NCI-H748 (cell line): ENCODE measurements around the gene C19orf44.

ENCODE experiments used
- DNase-seq: peaks from one replicate; lab custom pipeline; 2025; ENCODE audit not compliant: unreplicated experiment; lab: John Stamatoyannopoulos, UW

The C19orf44 gene

DNA sequence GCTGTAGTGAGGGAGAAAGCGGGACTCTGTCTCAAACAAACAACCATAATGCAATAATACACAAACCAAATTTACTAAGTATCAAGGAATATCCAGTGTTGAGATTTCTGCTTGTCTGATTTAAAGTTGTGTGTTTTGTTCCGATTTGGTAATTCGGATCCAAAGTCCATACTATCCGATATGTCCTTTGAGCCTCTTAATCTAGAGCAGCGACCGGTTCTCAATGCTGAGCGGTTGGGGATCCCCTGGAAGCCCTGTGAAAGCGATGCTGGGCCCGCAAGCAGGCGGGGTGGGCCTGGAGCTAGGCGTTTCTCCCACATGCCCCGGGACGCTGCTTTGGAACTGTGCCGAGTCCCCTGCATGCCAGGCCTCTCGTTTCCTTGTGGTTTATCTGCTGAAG lies 20.2 kb downstream of the C19orf44 start:
- no peak for DNase-seq

- DNase-seq, result no peak
Measured at GRCh38 chr19:16516923-16517610, 20.9 kb downstream of the C19orf44 start.

GRCh38 chr19:16518061-16518460 lies 21.9 kb downstream of the C19orf44 start:
- DNase-seq, result no peak

GRCh38 chr19:16518483-16519229 lies 22.5 kb downstream of the C19orf44 start:
- DNase-seq, result no peak

DNA sequence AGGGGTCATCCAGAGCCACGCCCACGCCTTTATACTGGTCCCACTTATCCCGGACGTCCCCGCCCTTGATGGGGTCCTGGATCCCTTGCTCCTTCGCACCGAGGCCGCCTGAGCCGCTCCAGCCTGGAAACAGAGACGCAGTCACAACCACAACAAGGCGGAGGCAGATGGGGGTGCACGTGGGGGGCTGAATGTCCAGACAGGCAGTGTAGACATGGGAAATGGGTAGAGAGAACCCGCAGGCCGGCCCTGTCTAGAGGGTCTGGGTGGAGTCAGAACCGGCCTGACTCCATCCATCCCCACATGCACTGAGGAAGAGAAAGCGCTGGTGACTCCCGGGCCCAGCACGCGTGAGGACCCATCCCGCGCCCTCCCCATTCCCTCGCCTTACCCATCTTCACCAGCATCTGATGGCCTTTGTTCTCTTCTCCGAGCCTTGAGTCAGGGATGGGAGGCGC lies 23.1 kb downstream of the C19orf44 start:
- no peak for DNase-seq

- DNase-seq, result no peak
Measured at GRCh38 chr19:16520074-16520973, 24.1 kb downstream of the C19orf44 start.

GRCh38 chr19:16520986-16521624 lies 24.9 kb downstream of the C19orf44 start:
- no peak for DNase-seq

DNA sequence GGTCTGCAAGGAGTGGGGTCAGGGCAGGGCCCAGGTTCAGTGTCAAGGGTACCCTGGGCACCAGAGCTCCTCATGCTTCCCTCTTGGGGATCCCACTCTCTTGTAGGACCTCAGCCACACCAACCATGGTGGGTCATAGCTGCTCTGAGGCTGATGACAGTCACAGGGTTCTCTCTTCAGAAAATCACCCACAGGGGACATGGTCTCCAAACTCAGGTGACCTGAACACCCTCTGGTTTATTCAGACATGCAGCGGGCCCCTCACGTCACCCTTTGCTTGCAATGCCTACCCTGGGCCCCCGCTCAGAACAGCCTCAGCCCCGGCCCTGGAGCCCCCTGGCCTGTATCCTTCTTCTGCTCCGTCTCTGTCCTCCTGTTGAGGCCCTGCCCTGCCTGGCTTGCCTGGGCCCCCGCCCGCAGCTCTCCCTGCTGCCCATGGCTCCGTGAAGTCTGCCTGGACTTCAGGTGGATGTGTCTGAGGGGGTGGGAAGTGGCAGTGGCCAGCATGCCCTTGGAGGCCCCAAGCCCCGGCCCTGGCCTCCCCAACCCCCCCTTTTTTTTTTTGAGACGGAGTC lies 25.6 kb downstream of the C19orf44 start:
- no peak for DNase-seq

DNA sequence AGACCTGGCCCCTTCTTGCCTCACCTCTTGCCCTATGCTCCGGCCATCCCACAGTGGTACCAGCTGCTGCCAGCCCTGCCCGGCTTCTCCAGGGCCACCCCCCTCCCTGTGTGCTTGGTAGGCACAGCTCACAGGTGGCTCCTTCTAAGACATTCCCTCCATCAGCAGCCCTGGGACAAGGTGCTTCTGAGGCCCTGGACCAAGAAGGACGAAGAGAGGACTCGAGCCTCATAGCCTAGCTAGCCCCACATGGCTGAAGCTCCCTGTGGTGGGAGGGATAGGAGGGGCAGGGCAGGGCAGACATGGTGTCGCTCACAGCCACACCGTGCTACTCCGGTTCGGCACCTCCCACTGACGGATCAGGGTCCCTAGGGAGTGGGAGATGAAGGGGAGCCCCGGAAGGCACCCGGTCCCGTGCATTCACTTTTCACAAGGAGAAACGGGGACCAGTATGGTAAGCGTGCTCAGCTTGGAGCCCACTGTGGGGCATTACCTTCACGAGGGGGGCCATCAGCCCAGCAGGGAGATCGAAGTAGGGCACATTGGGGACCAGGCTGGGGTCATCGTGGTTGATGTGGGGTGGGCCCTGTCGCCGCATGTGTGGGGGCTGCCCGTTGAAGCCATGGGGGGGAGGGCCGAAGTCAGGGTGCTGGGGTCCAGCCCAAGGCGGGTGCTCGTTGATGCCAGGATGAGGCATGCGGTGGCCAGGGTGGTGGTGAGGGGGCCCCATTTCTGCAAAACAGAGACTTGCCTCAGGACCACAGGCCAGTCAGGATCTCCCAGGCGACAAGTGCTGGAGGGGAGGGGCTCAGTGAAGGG lies 26.6 kb downstream of the C19orf44 start:
- DNase-seq, result no peak

DNA sequence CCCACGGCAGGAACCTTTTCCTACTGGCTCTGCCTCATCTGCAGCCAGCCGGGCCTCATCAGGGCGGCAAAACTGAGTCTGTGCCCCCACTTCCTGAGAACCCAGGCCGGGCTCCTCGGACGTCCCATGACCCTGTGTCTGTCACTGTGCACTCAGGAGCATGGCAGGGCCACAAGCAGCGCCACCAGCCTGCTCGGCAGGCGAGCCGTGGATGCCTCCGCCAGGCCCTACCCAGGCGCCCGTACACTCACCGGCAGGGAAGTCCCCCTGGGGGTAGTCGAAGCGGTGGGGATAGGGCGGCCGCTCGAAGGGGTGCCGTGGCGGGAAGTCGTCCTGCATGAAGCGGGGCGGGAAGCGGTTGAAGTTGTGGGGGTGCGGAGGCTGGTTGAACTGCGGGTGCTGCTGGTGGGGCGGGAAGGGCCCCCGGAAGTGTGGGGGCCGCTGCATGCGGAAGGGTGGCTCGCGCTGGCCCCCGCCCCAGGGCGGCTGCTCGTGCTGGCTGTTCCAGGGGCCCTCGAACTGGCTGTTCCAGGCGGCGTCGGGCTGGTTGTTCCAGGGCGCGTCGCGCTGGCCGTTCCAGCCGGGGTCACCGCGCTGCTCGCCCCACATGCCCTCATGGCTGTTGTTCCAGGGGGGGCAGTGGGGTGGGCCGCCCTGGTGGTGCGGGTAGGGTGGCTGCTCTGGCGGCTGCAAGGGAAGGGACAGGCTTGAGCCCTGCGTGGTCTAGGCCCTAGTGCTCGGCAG lies 29.0 kb downstream of the C19orf44 start:
- DNase-seq, result no peak

DNA sequence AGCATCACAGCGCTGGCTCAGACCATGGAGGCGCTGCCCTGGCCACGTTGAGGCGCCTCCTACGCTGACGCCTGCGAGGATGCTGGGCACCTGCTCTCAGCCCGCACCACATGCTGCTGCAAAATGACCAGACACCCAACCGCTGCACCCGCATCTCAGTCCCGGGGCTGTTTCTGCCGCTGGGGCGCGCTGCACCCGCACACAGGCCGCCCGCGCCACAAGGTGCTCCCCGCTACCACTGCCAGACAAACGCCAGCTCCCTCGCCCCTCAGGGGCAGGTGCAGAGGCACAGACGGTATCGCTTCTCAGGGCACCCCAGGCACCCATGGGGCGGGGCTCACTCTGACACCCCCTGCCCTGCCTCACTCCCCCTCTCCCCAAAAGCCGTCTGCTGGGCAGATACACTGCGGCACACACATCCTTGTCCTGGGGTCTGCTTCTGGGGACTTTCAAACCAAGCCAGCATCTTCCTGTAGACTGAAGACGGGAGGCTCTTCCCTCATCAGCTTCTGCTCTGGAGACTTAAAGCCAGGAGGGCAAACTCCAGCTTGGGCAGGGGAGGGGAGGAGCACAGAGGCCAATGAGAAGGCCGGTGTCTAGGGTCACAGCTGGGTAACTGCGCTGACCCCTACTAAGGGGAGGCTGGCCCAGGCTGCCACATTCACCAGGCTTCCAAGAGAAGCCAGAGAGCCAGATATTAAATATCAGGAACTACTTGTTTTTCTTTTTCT lies 29.7 kb downstream of the C19orf44 start:
- no peak for DNase-seq

DNA sequence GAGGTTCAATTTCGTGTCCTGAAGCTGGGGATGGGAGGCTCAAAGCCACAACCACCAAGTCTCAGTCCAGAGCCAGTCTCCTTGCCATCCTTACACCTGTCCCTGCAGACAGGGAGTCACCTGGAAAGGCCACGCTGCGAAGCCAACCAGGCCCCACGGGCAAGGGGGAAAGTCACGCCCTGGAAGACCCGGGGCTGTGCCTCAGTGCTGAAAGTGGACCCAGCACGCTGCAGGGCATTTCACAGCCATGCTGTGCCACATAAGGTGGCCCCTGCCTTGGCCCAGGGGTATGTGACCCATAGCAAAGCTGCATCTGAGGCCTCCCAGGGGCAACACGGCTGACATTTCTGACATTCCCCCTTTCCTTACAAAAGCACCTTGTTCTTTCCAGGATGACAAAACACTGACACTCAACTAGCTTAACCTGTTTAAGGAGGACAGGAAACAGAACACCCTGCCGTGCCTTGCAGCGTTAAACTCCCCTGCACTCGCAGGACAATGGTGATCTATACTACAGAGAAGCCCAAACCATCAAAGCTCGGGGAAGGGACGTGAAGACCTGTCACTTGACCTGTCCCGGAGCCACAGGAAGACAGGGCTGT lies 31.2 kb downstream of the C19orf44 start:
- no peak for DNase-seq

DNA sequence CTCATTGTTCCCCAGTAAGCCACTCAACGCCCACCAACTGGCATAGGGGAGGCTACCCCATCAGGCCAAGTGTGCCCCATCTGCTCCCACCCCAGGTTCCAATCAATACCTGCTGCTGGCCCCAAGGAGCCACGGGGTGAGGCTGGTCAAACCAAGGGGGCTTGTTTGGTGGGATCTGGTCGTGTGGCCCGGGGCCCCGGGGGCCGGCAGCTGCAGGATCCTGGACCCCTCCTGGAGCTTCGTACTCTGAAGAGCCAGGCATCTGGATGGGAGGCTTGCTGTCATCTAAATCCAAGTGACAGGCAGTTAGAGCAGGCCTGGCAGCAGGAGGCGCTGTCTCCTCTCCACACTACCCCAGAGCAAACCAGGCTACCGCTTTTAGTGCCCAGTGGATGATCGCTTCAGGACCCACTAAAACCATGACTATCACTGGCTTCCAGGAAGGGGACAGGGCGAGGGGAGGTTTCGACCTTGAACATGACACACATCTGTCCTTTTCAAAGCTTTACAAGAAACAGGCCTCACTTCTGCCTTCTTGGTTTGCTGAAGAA lies 31.9 kb downstream of the C19orf44 start:
- DNase-seq, result no peak

- DNase-seq, result no peak
Measured at GRCh38 chr19:16529466-16530144, 33.4 kb downstream of the C19orf44 start.

- no peak for DNase-seq
Measured at GRCh38 chr19:16530540-16531379, 34.6 kb downstream of the C19orf44 start.

DNA sequence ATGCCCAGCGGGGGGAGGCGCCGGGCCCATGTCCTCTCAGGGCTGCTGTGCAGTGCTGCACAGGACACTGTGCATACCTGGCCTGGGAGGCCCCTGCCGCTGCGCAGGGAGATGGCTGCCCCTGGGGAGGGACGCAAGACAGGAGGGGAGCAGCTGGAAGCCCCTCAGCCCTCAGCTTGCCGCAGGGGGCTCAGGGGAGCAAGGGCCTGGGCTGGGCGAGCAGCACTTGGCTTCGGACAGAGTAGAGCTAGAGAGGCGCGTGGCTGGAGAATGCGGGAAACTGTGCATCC lies 35.1 kb downstream of the C19orf44 start:
- no peak for DNase-seq
